RWPE2 (cell line): Measurements from ENCODE around the gene MSX1.

Experiments
- ATAC-seq: fragments of 200-7000 bp; cut with Tn5 transposase; 3 replicates; pipeline ENCODE4 v1.9.1; 2021; ENCODE audit warnings: low read depth
- DNase-seq: peaks from one replicate; pipeline ENCODE4 v3.0.0-alpha.2; 2020; ENCODE audit warnings: low spot score
- H3K27ac ChIP-seq: fragments of 450-650 bp; 2 replicates; pipeline ENCODE4 v1.5.1; 2017; ENCODE audit warnings: mild to moderate bottlenecking; ENCODE audit not compliant: poor library complexity, severe bottlenecking
- H3K27me3 ChIP-seq: fragments of 250-450 bp; sonication (Bioruptor Pico); 2 replicates; pipeline ENCODE4 v1.5.1; 2021; ENCODE audit warnings: mild to moderate bottlenecking, moderate library complexity; ENCODE audit not compliant: insufficient read depth, poor library complexity, severe bottlenecking
- H3K36me3 ChIP-seq: fragments of 250-450 bp; sonication (Bioruptor Pico); 2 replicates; pipeline ENCODE4 v1.5.1; 2020; ENCODE audit warnings: low read depth, mild to moderate bottlenecking, moderate library complexity
- H3K4me1 ChIP-seq: fragments of 250-450 bp; sonication (Bioruptor Pico); 2 replicates; pipeline ENCODE4 v1.5.1; 2021; ENCODE audit warnings: mild to moderate bottlenecking, moderate library complexity; ENCODE audit not compliant: insufficient read depth, poor library complexity, severe bottlenecking
- H3K4me3 ChIP-seq: fragments of 250-450 bp; sonication (Bioruptor Pico); 2 replicates; pipeline ENCODE4 v1.5.1; 2021; ENCODE audit warnings: mild to moderate bottlenecking, moderate library complexity; ENCODE audit not compliant: severe bottlenecking
- H3K9me3 ChIP-seq: fragments of 250-450 bp; sonication (Bioruptor Pico); 2 replicates; pipeline ENCODE4 v1.5.1; 2021; ENCODE audit warnings: mild to moderate bottlenecking, moderate library complexity; ENCODE audit not compliant: severe bottlenecking
- TF ChIP-seq, protein P1 (sequence below): fragments of 450-650 bp; IDR thresholded peaks from one replicate; pipeline ENCODE4 v1.5.1; 2017; ENCODE audit warnings: mild to moderate bottlenecking, moderate library complexity; ENCODE audit not compliant: poor library complexity, severe bottlenecking

MSX1 gene

DNA sequence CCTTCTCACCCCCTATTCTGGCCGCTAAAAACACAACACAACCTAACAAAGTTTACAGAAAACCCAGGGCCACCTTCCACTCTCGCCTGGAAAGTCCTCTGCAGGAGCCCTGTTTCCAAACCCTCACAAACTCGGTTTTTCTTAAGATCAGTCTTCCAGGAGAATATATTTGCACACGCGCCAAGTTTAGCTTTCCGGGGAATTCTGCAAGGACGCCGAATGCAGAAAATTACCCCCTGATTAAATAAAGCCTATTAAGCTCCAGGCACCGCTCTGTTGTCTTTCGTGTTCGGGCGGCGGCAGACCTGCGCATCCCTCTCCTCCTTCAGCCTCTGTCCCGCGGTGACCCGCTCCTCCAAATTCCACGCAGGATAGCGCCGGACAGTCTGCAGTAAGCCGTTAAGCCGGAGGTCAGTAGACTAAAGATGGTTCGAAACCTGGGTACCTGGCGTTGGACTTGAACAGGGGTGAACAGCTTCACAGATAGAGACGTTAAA is 5.0 kb downstream of the MSX1 start:
- TF ChIP-seq, protein P1, sequence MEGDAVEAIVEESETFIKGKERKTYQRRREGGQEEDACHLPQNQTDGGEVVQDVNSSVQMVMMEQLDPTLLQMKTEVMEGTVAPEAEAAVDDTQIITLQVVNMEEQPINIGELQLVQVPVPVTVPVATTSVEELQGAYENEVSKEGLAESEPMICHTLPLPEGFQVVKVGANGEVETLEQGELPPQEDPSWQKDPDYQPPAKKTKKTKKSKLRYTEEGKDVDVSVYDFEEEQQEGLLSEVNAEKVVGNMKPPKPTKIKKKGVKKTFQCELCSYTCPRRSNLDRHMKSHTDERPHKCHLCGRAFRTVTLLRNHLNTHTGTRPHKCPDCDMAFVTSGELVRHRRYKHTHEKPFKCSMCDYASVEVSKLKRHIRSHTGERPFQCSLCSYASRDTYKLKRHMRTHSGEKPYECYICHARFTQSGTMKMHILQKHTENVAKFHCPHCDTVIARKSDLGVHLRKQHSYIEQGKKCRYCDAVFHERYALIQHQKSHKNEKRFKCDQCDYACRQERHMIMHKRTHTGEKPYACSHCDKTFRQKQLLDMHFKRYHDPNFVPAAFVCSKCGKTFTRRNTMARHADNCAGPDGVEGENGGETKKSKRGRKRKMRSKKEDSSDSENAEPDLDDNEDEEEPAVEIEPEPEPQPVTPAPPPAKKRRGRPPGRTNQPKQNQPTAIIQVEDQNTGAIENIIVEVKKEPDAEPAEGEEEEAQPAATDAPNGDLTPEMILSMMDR = no peak
- ATAC-seq = no peak
- Histone ChIP-seq H3K27me3 (peaks cover 98% of the 10 kb centered on the region), H3K9me3 (no peaks in the 10 kb centered on the region), H3K4me1 (peaks cover 3% of the 10 kb centered on the region), H3K4me3 (no peak overlapping the region), H3K27ac (no peak overlapping the region), H3K36me3 (no peaks in the 10 kb centered on the region)
- no peak for DNase-seq

DNA sequence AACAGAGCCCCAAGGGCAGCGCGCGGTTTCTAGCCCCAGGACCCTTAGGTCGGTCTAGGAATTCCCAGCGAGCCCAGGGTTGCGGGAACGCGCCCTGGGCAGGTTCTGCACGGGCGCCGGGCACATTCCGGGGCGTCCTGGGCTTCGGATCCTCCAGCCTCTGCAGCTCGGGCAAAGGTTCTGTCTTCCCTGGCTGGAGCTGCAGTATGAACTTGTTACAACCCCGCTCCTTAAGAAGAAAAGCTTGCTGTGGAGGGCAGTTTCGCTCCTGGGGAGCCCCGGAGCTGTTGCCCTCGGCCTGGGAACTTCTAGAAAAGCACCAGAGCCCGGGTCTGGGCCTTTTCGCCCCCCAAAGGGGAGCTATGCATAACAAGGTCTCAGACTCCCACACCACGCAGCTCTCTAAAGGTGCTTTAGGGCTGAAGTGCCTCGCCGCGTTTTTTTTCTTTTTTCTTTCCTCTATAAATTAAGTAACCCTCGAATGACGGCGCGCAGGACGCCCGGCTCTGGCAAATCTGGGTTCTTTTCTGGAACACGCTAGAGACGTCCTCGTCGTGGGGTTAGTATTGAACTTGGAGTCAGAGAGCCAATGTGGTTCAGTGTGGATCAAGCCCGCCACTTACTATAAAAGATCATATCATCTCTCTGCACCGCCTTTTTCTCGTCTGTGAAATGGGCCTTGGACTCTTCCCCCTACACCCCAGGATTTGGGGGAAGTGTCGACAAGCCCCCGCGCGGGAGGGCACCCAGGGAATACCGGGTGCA is 5.7 kb downstream of the MSX1 start:
- H3K27me3 ChIP-seq = peaks cover 100% of the 10 kb centered on the region
- peaks cover 3% of the 10 kb centered on the region for H3K4me1 ChIP-seq
- no peaks in the 10 kb centered on the region for H3K36me3 ChIP-seq
- TF ChIP-seq, protein P1 = no peak
- DNase-seq (peak; percentile 49), ATAC-seq (no peak)
- H3K9me3 ChIP-seq = no peaks in the 10 kb centered on the region
- H3K27ac ChIP-seq = no peak overlapping the region
- no peak overlapping the region for H3K4me3 ChIP-seq

DNA sequence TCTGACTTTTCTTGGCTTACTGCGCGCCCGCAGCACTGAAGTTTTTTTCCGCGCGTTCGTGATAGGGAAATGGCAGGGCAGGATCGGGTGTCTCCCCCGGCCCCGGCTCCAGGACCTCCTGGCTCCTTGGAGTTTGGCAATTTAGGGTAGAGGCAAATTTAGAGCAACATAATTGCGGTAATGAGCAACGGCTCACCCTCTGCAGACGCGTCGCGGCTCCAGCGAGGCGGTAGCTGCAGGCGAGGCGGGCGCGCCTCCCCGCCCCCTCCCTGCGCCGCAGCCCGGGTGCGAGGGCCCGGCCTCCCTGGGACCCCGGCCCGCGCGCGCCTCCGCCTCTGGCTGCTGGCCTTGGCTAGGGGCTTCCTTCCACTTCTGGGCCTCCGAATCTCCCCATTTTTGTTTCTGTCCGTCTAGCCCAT is 6.2 kb downstream of the MSX1 start:
- Histone ChIP-seq H3K4me1 (peaks cover 2% of the 10 kb centered on the region), H3K27me3 (peaks cover 100% of the 10 kb centered on the region), H3K27ac (no peak overlapping the region), H3K4me3 (no peak overlapping the region), H3K36me3 (no peaks in the 10 kb centered on the region), H3K9me3 (no peaks in the 10 kb centered on the region)
- ATAC-seq = no peak
- DNase-seq = no peak
- TF ChIP-seq, protein P1 = no peak

DNA sequence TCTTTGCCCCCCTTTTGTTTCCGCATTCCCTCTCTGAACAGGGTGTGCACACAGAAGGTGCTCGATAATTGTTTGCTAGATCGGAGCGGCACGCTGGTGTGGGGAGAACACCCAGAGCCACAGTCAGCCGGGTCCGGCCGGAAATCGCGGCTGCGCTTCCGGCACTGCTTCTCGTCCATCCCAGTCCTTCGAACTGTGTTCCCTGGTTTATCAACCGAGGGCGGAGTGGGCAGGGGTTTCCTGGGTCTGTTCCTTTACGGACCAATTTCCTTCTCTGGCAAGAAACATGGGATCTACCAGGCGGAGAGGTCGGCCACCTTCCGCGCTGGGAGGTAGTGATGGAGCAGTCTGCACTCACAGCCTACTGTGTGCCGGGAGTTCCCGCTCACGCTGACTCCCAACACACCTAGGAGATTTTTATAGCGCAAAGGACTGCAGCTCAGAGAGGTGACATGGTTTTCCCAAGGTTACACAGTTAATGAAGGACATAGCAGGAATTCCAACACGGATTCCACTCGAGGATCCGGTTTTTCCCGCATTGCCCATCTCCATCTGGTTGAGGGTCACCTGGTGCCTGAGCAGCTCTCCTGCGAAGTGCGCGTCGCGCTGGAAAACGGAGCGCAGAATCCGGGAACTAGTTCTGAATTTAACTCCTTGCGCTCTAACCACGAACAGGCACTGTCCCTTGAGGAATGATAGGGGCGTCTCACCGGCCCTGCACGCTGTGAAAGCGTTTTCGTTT is 6.8 kb downstream of the MSX1 start:
- ATAC-seq = no peak
- Histone ChIP-seq H3K4me3 (no peak overlapping the region), H3K27me3 (peaks cover 100% of the 10 kb centered on the region)

More for the DNA sequence above, 6.8 kb downstream of the MSX1 start:
- no peaks in the 10 kb centered on the region for H3K4me1 ChIP-seq
- DNase-seq = peak; percentile 29
- H3K9me3 ChIP-seq = no peaks in the 10 kb centered on the region
- no peaks in the 10 kb centered on the region for H3K36me3 ChIP-seq
- TF ChIP-seq, protein P1 = no peak
- H3K27ac ChIP-seq = no peak overlapping the region
